Gastrocnemius medialis (tissue), 4 donors: ENCODE results near the gene YAF2. TPM values are rescaled to one million over a fixed set of nuclear protein-coding genes. Genes with fewer than 3 reads are reported as not detected.

Experiments used
- ATAC-seq, 2 donors: fragments of 150-250 bp; one replicate each; pipeline ENCODE4 v1.9.1; 2016
- DNase-seq, 2 donors: peaks; one replicate each; pipeline ENCODE4 v3.0.0-alpha.2; 2019
- H3K27ac ChIP-seq, 4 donors: fragments of 200-600 bp; sonication (generic); 1 replicate in 1 of 4; 2 replicates in 3 of 4; pipeline ENCODE4 v1.5.1; 2016 to 2018; ENCODE audit warnings: mild to moderate bottlenecking in 2 of 4, moderate library complexity in 1 of 4
- H3K27me3 ChIP-seq, 3 donors: fragments of 200-600 bp; sonication (generic) in 2 of 3; 1 replicate in 1 of 3; 2 replicates in 2 of 3; pipeline versions ENCODE4 v1.5.1 to v1.6.0; 2016 to 2019; ENCODE audit warnings: mild to moderate bottlenecking in 1 of 3, moderate library complexity in 1 of 3
- H3K36me3 ChIP-seq, 2 donors: fragments of 200-600 bp; sonication (generic) in 1 of 2; one replicate each; pipeline ENCODE4 v1.5.1; 2017 to 2018
- H3K4me1 ChIP-seq, 2 donors: fragments of 200-600 bp; sonication (generic) in 1 of 2; one replicate each; pipeline ENCODE4 v1.5.1; 2016 to 2017; ENCODE audit warnings: mild to moderate bottlenecking in 2 of 2
- H3K4me3 ChIP-seq, 4 donors: fragments of 200-600 bp; sonication (generic) in 3 of 4; 1 replicate in 1 of 4; 2 replicates in 3 of 4; pipeline ENCODE4 v1.5.1; 2016 to 2019; ENCODE audit warnings: mild to moderate bottlenecking in 2 of 4
- H3K9me3 ChIP-seq, 3 donors: fragments of 200-600 bp; sonication (generic) in 2 of 3; 1 replicate in 1 of 3; 2 replicates in 2 of 3; pipeline ENCODE4 v1.5.1; 2016 to 2019
- CTCF ChIP-seq, 5 experiments: fragments of 450-650 bp in 3 of 5; fragments of 200-600 bp in 2 of 5; sonication (generic) in 2 of 5; IDR thresholded peaks in 4 of 5; conservative IDR thresholded peaks in 1 of 5; 1 replicate in 4 of 5; 2 replicates in 1 of 5; pipeline ENCODE4 v1.5.1; 2016 to 2019; ENCODE audit warnings: antibody characterized with exemption in 5 of 5, mild to moderate bottlenecking in 3 of 5, moderate library complexity in 3 of 5
- POLR2A ChIP-seq, 2 donors: fragments of 450-650 bp; IDR thresholded peaks; one replicate each; pipeline ENCODE4 v1.6.1; 2017; ENCODE audit warnings: antibody characterized with exemption in 2 of 2, mild to moderate bottlenecking in 2 of 2, moderate library complexity in 2 of 2
- in situ Hi-C, 4 donors: fragments of 200-750 bp; cut with MboI; loops; one replicate each; pipeline versions ENCODE4 v1.15.0 to v1.8.0; 2017; ENCODE audit warnings: low sequenced_read_pairs in 4 of 4
- intact Hi-C: fragments of 100-400 bp; cut with DNase I; formaldehyde crosslinking; loops from one replicate; pipeline ENCODE4 v1.15.1; 2023; ENCODE audit warnings: low total_unique reads
- total RNA-seq, 4 donors: library from RNA; depleted of rRNA; stranded (reverse); fragments of >200 nt; gene quantifications; one replicate each; pipeline versions ENCODE4 v1.1.0 to v1.2.3, GENCODE V29; 2016

The YAF2 gene
- total RNA-seq, 4 donors from 2014 or later, result 38.5 to 66.9 (median 54.5) TPM

- ATAC-seq, result no peak
- TF ChIP-seq POLR2A (IDR thresholded peaks at IDR 0.05), result no peak
- TF ChIP-seq CTCF (IDR thresholded peaks at IDR 0.05 in 4 of 5, conservative IDR thresholded peaks at IDR 0.05 in 1 of 5), result no peak
- Histone ChIP-seq H3K4me1 (no peaks in the 10 kb centered on the region), H3K9me3 (no peaks in the 10 kb centered on the region), H3K36me3 (no peaks in the 10 kb centered on the region), H3K27ac (no peak overlapping the region), H3K4me3 (no peak overlapping the region), H3K27me3 (no peaks in the 10 kb centered on the region)
- no peak for DNase-seq
- in situ Hi-C loops, result no loop called here
- intact Hi-C loops, result no loop called here
Observed at GRCh38 chr12:42278128-42278510, 40.1 kb upstream of the YAF2 start.

GRCh38 chr12:42277396-42278127 is 39.5 kb upstream of the YAF2 start:
- TF ChIP-seq POLR2A (IDR thresholded peaks at IDR 0.05) (no peak), CTCF (IDR thresholded peaks at IDR 0.05 in 4 of 5, conservative IDR thresholded peaks at IDR 0.05 in 1 of 5) (no peak)
- ATAC-seq (no peak), DNase-seq (no peak)
- in situ Hi-C loops (no loop called here), intact Hi-C loops (no loop called here)
- Histone ChIP-seq H3K4me3 (no peak overlapping the region), H3K4me1 (no peaks in the 10 kb centered on the region), H3K27ac (no peak overlapping the region), H3K27me3 (no peaks in the 10 kb centered on the region), H3K36me3 (no peaks in the 10 kb centered on the region), H3K9me3 (no peaks in the 10 kb centered on the region)

GRCh38 chr12:42275499-42275898 is 37.5 kb upstream of the YAF2 start:
- Histone ChIP-seq H3K4me1 (no peaks in the 10 kb centered on the region), H3K36me3 (no peaks in the 10 kb centered on the region), H3K4me3 (no peak overlapping the region), H3K9me3 (no peaks in the 10 kb centered on the region), H3K27me3 (no peaks in the 10 kb centered on the region), H3K27ac (no peak overlapping the region)
- DNase-seq (no peak), ATAC-seq (no peak)
- TF ChIP-seq POLR2A (IDR thresholded peaks at IDR 0.05), result no peak
- TF ChIP-seq CTCF (IDR thresholded peaks at IDR 0.05 in 4 of 5, conservative IDR thresholded peaks at IDR 0.05 in 1 of 5), result no peak
- intact Hi-C loops, result no loop called here
- in situ Hi-C loops, result no loop called here

- H3K9me3 ChIP-seq, result no peaks in the 10 kb centered on the region
- in situ Hi-C loops, result no loop called here
- no peak for TF ChIP-seq CTCF (IDR thresholded peaks at IDR 0.05 in 4 of 5, conservative IDR thresholded peaks at IDR 0.05 in 1 of 5)
- no peak for TF ChIP-seq POLR2A (IDR thresholded peaks at IDR 0.05)
- intact Hi-C loops, result no loop called here
- no peaks in the 10 kb centered on the region for H3K27me3 ChIP-seq
- no peak overlapping the region for H3K4me3 ChIP-seq
- DNase-seq (no peak), ATAC-seq (no peak)
- H3K27ac ChIP-seq, result no peak overlapping the region
- no peaks in the 10 kb centered on the region for H3K36me3 ChIP-seq
- H3K4me1 ChIP-seq, result no peaks in the 10 kb centered on the region
Observed at GRCh38 chr12:42273706-42274105, 35.7 kb upstream of the YAF2 start.

- no peak overlapping the region for H3K27ac ChIP-seq
- no peaks in the 10 kb centered on the region for H3K27me3 ChIP-seq
- no peaks in the 10 kb centered on the region for H3K9me3 ChIP-seq
- H3K36me3 ChIP-seq, result no peaks in the 10 kb centered on the region
- no peaks in the 10 kb centered on the region for H3K4me1 ChIP-seq
- H3K4me3 ChIP-seq, result no peak overlapping the region
- TF ChIP-seq CTCF (IDR thresholded peaks at IDR 0.05 in 4 of 5, conservative IDR thresholded peaks at IDR 0.05 in 1 of 5) (no peak), POLR2A (IDR thresholded peaks at IDR 0.05) (no peak)
- ATAC-seq (no peak), DNase-seq (no peak)
- intact Hi-C loops, result no loop called here
- in situ Hi-C loops, result no loop called here
Observed at GRCh38 chr12:42270596-42270995, 32.5 kb upstream of the YAF2 start.
